GM10248 (cell line): Measurements from ENCODE around the gene CX3CL1.

ENCODE experiments used
- CTCF ChIA-PET: fragments of 300-600 bp; sonication (Branson Sonifier 250); formaldehyde crosslinking; extraction: SDS; loops from one replicate; lab custom pipeline; 2021; ENCODE audit warnings: antibody characterized with exemption; lab: Yijun Ruan, JAX
- POLR2A ChIA-PET: fragments of 350-650 bp; sonication (Branson Sonifier 250); formaldehyde crosslinking; extraction: SDS; loops from one replicate; lab custom pipeline; 2020; ENCODE audit warnings: antibody characterized with exemption; lab: Yijun Ruan, JAX
- DNase-seq: peaks from one replicate; pipeline ENCODE4 v3.0.0; 2012; ENCODE audit errors: extremely low spot score
- TF ChIP-seq, protein P1 (sequence below): IDR thresholded peaks from 2 replicates; pipeline ENCODE4 v1.5.1; 2012; ENCODE audit warnings: mild to moderate bottlenecking, low read depth; ENCODE audit errors: extremely low read depth, missing control alignments, control extremely low read depth

CX3CL1 gene

DNA sequence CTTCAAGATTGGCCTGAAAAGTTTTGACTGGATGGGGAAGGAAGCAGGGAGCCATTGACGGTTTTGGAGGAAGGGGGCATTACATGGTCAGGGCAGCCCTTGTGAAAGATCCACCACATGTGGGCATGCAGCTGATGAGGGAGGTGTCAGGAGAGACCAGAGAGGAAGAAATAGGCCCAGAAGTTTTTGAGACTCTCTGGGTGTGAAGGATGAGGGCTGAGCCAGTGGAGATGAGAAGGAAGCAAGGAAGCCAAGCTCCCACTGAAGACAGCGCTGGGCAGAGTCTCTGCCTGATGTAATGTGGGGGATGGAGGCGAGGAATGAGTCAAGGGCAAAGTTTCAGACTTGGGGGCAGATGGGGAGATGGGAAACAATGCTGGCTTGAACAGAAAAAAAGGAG, 32.8 kb downstream of the CX3CL1 start:
- DNase-seq: no peak
- CTCF ChIA-PET: interaction anchor here (1.2 to 4.0 kb wide), 5 partner anchors 8 to 105 kb away, joined by 3 to 57 read pairs (median 6); no protein-coding TSS in a partner anchor
- POLR2A ChIA-PET: no interaction called here
- TF ChIP-seq, protein P1, sequence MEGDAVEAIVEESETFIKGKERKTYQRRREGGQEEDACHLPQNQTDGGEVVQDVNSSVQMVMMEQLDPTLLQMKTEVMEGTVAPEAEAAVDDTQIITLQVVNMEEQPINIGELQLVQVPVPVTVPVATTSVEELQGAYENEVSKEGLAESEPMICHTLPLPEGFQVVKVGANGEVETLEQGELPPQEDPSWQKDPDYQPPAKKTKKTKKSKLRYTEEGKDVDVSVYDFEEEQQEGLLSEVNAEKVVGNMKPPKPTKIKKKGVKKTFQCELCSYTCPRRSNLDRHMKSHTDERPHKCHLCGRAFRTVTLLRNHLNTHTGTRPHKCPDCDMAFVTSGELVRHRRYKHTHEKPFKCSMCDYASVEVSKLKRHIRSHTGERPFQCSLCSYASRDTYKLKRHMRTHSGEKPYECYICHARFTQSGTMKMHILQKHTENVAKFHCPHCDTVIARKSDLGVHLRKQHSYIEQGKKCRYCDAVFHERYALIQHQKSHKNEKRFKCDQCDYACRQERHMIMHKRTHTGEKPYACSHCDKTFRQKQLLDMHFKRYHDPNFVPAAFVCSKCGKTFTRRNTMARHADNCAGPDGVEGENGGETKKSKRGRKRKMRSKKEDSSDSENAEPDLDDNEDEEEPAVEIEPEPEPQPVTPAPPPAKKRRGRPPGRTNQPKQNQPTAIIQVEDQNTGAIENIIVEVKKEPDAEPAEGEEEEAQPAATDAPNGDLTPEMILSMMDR: no peak

DNA sequence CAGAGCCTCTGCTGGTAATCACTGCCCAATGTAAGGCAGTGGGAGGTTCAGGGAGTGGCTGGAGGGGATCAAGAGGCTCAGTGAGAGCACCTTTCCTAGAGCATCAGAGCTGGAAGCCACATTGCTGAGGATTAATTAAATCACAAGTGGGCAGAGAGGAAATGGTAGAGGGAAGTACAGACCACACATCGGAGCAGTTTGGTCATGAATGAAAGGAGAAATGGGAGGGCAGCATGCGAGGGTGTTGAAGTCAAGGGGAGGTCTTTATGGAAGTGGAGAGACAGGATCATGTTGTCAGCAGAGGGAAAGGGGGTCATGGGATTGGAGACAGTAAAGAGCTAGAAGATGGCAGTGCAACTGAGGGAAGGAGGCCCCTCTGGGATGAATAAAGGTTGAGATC, 34.6 kb downstream of the CX3CL1 start:
- CTCF ChIA-PET: interaction anchor here (0.9 to 4.0 kb wide), 5 partner anchors 12 to 107 kb away, joined by 3 to 57 read pairs (median 5); no protein-coding TSS in a partner anchor
- DNase-seq: no peak
- POLR2A ChIA-PET: no interaction called here
- TF ChIP-seq, protein P1: no peak

DNA sequence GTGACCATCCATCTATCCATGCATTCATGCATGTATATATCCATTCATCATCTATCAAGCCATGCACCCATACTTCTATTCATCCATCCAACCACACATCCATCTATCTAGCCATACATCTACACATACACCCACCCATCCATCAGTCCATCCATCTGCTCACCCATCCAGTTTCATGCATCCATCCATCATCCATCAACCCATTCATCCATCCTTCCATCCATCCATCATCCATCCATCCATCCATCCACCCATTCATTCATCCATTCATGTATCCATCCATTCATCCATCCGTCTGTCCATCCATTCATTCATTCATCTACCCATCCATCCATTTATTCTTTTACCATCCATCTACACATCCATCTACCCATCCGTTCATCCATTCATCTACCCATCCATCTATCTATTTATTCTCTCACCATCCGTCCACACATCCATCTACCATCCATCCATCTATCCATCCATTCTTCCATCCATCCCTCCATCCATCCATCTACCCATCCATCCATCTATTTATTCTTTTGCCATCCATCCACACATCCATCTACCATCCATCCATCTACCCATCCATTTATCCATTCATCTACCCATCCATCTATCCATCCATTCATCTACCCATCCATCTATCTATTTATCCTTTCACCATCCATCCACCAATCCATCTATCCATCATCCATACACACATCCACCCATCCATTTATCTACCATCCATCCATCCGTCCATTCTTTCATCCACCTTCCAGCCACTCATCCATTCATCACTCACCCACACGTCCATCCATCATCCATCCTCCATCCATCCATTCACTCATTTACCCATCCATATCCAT, 35.4 kb downstream of the CX3CL1 start:
- CTCF ChIA-PET: interaction anchor here (4.0 kb wide), 1 partner anchor 11 kb away, joined by 57 read pairs; no protein-coding TSS in a partner anchor
- DNase-seq: no peak
- POLR2A ChIA-PET: no interaction called here
- TF ChIP-seq, protein P1: no peak

DNA sequence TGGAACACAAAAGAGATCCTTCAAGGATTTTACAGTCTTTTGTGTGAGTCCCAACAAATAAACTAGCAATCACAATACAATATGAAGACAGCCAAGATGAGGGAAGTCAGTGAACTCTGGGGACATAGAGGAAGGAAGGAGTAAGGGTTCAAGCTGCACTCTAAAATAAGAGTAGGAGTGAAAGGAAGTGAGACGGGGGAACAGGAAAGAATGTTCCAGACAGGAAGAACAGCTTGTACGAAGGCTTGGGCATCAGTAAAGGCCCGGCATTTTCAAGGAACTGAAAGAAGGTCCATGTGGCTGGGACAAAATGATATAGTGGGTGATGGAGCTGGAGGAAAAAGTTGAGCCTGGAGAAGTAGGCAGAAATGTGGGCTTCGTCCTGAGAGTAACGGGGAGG, 36.8 kb downstream of the CX3CL1 start:
- TF ChIP-seq, protein P1: no peak
- DNase-seq: no peak
- ChIA-PET POLR2A (no interaction called here), CTCF (interaction anchor here (1.0 kb wide), 1 partner anchor 8 kb away, joined by 4 read pairs; no protein-coding TSS in a partner anchor)

DNA sequence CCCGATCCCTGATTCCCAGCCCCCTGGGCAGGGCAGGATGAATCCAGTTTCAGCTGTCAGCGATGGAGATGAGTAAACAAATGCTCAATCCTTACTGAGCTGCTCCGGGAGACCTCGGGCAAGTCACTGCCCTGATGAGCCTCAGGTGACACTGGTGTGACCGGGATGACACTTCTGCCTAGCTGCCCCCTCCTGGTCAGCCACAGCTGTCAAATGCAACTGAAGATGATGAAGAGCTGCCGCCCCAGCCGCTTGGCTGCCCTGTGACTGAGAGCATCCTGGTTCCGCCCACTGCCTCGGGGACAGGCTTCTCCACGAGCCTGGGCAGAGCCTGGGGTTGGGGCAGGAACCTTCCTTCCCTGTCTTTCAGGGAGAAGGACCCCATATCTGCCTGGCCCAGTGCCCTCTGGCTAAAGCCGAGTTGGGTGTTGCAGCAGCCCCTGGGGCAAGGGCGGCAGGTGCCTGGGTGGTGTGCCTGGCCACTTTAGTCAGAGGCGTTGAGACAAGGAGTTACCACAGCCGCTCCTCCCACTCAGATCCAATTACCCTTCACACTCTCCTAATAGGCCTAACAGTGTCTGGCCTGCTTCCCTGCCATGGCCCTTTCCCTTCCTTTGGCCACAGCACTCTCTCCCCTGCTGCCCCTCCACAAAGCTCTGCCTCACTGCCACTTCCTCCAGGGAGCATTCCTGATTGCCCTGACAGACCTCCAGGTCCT, 37.7 kb downstream of the CX3CL1 start:
- TF ChIP-seq, protein P1: no peak
- DNase-seq: no peak
- POLR2A ChIA-PET: no interaction called here
- CTCF ChIA-PET: interaction anchor here (1.0 to 17.8 kb wide), 3 partner anchors 7 to 106 kb away, joined by 4 to 454 read pairs (median 4); no protein-coding TSS in a partner anchor

DNA sequence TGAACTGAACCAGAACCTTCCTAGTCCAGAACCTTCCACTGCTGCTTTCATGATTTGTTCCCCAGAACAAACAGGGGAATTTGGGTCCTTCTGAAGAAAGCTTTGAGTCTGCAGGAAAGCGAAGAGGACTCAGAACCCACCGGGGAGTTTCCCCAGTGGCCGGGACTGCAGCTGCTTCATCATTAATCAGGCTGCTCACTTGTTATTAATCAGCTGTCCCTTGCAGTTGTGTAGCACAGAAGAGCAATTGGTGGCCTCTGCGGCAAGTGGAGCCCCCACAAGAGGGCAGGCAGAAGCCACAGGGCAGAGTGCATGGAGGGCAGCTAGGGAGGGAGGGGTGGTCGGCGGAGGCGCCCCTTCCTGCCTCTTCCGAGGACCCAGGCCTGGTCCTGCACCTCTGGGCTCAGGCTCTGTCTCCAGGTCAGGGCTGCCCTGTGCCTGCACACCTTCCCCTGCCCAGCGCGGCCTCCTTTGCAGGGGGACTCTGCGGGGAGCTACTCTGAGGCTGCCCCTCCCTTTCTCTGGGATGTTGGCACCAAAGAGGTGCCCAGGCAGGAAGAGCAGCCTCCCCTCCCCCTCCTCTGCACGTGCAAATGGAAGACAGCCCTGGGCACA, 39.2 kb downstream of the CX3CL1 start:
- peak; percentile 69 for DNase-seq
- TF ChIP-seq, protein P1: no peak
- ChIA-PET POLR2A (no interaction called here), CTCF (interaction anchor here (0.6 to 17.8 kb wide), 8 partner anchors 11 to 390 kb away, joined by 3 to 454 read pairs (median 4); no protein-coding TSS in a partner anchor)
